Forelimb muscle (tissue), 1 donor: Measurements from ENCODE around the gene LDAH. TPM values are rescaled to one million over a fixed set of nuclear protein-coding genes. Genes with fewer than 3 reads are reported as not detected.

ENCODE experiments used
- DNase-seq: peaks from one replicate; pipeline ENCODE4 v3.0.0-alpha.2; 2013; ENCODE audit warnings: low read depth
- polyA plus RNA-seq: library from polyadenylated mRNA; unstranded; fragments of 120-200 nt; gene quantifications from one replicate; pipeline ENCODE4 v1.2.1, GENCODE V29; 2013; ENCODE audit not compliant: insufficient read length

Gene LDAH
- polyA plus RNA-seq, 1 donor: 10.1 TPM

DNA sequence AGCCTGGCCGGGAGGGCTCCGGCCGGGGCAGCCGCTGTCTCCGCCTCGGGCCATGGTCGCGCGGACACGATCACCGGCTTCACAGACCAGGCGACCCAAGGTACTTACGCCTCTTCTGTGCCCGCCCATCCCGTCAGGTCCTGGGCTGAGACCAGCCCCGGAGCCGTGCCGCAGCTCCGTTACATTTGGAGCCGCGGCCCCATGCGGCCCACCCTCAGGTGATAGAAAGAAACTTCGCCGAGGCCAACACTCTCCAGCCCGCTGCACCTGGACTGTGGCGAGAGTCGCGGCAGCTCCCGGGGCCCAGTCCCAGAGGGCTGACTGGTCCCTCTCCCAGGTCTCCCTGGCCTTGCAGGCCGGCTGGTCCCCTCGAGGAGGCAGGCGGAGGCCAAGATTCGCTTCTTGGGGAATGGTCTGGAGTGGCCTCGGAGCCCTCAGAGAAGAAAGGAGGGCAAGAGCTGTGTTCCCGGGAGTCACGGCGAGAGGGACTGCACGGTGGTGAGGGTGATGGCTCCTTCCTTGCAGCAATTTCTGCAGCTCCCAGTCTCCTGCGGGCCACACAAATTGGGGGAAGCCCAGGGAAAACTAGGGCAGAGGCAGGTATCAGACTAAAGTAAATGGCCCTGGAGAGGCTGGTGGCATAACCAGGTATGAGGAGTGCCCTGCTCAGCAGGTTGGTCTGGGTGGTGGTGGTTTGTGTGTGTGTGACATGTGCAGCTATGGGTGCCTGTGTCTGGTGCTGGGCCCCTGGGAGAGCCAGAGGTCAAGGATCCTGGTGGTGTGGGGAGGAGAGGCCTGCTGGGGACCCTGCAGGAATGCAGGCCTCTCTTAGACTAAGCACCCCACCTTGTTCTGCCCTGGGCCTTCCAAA is 155.1 kb downstream of the LDAH start:
- DNase-seq: no peak

DNA sequence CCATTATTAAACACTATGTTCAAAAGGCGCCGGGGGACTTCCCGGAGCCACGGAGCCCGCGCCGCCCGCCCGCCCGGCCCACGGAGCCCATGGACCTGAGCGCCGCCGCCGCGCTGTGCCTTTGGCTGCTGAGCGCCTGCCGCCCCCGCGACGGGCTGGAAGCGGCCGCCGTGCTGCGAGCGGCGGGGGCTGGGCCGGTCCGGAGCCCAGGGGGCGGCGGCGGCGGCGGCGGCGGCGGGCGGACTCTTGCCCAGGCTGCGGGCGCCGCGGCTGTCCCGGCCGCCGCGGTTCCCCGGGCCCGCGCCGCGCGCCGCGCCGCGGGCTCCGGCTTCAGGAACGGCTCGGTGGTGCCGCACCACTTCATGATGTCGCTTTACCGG is 155.8 kb downstream of the LDAH start:
- DNase-seq: no peak

DNA sequence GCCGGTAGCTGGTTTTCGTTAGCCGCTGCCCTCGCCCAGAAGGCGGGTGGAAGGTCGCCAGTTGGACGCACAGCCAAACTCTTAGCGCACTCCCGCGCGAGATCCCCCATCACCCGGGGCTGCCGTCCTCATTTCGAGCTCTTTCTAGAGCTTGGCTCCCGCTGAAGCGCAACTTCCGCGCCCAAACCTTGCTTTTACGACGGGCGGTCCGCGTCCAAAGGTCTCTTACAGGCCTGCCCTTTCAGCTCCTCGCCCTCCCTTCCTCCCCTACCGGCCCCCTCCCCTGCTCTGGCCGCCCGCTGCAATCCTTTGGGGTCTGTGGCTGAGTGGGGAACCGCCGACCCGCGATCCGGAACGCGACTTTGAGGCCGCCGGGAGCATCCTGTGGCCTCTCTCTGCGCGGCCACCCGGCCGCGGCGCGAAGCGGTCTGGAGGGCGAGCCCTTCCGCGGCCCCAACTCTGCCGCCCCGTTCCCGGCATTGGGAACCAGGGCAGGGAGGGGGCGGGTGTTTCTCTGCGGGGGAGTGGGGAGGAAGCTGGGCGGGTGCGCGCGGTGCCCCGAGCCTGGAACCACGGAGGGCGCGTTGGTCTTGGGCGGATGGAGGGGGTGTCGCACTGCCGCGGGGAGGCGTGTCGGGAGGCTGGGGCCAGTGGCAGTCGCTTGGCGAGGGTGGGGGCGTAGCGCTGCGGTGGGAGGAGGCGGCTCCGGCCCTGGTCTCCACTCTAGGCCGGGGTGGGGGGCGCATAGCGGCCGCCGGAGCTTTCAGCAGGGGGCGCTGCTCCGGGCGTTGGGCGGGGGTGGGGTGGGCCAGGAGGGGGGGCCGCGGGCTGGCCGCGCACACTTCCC is 156.4 kb downstream of the LDAH start, which contains the start of gene GDF7:
Gene GDF7 (plus strand): TSS at position 841 of the 847 bp plus-strand sequence. CDS start 96 bp downstream, outside the sequence.
- no peak for DNase-seq

DNA sequence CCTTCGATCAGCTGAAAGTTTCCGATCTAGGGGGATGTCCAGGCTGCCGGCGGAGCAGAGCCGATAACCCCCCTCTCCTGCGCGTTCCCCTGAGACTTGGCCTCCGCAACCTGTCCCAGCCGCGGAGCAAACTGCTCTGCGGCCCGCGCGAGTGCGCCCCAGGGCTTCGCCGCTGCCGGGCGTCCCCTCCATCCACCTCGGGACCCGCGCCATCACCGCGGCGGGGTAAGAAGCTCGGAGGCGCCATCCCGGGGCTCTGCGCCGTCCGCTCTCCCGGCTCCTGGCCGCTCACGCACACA is 156.9 kb downstream of the LDAH start:
- DNase-seq: no peak

DNA sequence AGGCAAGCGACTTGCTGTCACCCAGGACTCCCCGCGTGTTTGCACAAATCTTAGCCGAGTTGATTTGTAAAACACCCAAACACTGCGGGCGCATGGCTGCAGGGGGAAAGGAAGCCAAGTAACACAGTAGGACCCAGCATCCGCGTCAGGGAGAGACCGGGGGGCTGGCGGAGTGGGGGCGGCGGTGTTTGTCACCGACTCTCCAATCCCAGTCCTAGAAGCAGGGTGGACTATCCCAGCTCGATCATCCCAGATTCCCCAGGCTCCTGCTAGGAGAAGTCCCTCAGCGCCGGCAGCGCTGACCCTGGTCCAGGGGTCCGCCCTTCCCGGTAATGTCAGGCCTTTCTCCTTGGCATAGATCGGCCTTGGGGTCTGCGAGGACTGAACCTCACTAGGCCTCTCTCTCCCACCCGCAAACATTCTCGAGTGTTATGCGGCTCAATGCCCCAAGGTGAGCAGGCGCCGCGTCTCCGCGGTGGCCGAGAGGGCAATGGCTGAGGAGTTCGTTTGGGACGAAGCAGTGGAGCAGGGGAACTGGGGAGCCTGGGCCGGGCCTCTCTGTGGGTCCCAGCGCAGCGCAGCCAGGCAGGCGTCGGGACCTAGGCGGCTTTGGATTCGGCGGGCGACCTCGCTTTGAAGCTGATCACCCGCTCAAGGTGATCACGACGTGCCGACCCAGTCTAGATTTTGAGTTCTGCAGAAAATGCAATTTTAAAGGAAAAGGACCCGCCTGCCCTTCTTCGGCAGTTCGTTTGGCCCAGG is 157.5 kb downstream of the LDAH start:
- DNase-seq: no peak

DNA sequence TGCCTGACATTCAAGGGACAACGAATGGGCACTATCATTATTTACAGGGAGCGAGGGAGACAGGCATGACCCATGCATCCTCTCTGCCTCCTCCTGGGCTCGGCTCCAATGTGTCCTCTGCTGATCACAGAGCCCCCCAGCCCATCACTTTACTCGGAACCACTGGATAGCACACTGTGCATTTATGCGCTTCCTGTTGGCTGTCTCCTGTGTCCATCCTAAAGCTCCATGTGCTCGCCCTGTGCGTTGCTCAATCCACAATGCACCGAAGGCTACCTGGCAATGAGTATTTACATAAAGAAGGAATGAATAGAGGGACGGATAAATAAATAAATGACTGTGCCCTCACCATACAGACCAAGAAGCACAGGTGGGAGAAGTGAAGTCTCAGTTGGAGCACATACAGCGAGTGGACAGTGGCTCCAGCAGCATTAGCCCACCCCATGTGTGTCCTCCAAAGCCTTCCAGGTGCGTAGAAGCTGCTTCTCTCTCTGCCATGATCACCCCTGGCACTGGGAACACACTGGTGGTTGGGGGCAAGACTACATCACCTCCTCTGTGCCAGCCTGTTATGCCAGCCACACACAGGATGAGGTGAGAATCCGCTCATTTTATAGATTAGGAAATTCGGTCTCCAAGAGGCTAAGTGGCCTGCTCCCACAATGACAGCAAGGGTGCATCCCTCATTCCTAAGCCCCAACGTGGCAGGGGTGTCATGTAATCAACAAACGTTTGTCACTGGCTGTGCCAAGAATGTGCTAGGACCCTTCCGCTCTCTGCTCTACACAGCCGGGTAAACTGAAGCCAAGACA is 158.3 kb downstream of the LDAH start:
- no peak for DNase-seq

DNA sequence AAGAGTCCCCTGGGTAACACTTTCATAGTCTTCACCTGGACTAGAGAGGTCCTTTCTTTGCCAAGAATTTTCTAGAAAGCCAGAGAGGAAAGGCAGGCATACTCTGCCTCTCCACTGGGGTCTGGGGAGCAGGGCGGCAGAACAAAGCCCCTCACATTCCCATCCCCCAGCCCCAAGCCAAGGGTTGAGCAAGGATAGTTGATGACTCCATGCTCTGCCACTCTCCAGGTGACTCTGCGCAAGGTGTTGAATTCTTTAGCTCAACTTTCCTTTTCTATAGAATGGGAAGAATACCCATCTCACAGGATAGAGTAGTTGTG is 158.9 kb downstream of the LDAH start:
- no peak for DNase-seq

DNA sequence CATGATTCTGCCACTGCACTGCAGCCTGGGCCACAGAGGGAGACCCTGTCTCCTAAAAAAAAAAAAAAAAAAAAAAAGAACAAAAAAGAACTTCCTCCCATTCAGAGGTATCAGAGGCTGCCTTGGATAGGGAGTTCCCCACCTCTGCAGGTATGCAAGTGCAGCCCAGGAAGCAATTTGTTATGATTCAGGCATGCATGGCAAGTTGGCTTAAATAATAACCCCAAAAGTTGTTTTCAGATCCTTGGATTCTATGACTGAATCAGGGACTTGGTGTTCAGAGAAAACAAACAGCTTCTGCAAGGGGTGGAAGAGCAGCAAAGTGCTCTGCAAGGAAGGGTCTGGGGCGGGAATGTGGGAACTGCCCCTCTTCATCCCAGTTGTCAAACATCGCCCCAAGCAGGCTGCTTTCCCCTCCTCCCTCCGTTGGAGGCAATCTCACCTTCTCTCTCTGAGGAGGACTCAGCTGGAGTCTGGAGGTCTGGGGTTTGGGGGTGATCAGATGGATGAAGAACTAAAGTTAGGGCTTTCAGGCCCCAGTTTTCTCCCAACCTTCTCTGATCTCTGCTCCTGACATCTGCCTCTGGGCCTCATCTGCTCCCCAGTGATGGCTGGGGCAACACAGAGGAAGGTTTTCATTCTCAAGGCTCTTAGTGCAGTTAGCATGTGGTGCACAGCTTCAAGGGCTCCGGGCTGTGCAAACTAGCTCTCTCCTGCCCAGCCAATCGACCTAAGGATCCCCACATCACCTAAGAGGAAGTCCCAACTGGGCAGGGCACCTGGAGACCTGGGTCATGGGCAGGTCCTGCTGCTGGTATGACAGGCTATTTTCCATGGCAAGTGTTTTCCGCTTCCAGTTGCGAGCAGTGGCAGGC is 159.5 kb downstream of the LDAH start:
- no peak for DNase-seq

DNA sequence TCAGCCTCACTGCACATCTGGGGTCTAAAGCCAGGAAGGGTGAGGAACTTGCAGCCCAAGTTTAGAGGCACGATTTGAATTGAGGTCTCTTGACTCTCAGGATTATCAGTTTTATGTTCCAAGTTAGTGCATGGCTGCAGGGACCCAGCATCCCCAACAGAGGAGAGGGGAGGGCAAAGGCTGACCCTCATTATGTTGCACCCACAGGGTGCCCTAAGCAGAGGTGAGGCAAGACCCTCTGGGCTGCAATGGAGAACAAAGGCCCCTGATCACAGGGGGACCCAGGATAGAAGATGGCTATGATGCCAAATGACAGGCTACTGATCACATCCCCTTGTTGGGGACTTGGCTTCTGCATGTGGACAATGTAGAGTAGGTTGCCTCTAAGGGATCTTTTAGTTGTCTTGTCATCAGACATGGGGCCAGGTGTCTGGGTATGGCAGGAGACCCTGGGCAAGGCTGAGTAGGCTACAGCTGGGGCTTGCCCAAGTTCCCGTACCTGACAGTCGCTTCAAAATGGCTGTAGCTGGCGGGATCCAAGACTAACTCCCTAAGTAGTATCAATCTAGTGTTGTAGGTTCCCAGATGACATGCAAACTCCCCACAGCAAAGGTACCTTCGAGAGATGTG is 160.5 kb downstream of the LDAH start:
- DNase-seq: no peak

DNA sequence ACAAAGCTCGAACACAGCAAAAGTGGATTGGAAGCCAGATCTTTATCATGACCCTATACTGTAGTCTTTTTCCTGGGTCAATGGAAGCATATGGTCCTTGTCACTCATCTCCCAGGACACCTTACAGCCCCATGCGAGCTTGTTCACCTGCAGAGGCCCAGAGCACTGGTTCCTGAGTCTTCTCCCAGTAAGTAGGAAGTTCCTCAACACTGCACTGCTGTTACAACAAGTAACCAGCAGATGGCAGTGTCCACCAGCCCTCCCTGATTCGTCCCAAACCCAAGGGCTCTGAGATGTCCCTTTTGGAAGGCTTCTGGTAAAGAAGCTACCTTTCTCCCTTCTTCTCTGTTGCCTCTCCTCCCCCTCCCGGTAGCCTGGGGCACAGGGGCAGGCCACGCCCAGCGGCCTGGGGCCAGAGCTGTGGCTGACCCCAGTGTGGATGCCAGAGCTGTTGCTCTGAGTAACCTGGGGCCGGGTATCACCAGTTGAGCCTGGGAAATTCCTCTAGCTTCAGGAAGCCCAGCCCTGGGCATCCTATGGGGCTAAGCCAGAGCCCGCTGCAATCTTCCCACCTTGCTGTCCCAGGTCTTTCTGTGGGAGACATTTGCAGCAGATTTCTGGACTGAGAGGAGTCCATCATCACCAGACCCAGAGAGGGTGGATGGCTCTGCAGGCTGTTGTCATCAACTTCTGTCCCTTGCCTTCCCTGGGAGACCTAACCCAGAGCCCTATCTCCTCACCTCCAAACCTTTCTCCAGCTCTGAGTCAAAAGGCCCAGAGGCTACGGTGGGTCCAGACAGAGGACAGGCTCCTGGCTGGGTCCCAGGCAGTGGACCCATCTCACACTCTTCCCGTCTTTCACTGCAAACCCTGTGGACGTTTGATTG is 161.2 kb downstream of the LDAH start:
- DNase-seq: no peak

DNA sequence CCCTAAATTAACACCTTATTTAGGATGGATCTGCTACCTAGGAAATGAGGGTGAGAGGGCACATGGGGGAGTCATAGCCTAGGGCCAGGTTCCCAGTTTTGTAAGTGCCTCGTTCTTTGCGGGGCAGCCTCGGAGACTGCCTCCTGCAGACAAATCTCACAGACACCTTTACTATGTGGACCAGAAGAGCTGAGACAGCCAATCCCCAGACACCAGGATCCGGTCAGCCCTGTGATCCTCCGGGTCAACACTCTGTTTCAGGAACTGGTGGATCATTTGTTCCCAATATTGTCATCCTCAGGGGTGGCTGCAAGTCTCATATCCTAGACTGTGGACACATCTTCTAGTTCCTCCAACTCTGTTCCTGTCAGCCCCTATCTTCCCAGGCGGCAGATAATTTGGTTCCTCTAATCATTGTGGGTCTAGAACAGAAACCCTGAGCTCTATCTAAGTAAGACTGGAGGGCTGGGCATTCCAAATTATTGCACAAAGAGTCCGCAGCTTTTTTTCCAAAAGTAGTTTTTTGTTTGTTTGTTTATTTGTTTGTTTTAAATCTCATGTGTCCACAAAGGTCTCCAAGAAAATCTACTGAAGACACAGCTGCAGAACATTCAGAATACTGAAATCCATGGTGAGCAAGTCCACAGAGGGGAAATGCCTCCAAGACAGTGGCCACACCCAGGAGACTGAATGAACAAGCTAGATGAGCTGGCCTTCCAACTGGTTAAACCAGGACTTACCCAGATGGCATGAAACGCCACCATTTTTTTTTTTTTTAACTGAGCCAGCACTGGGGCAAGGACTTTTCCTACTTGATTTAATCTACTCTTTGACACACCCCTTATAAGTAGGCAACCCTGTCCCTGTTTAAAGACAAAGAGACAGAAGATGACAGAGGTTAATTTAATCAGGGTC is 162.1 kb downstream of the LDAH start:
- DNase-seq: no peak

DNA sequence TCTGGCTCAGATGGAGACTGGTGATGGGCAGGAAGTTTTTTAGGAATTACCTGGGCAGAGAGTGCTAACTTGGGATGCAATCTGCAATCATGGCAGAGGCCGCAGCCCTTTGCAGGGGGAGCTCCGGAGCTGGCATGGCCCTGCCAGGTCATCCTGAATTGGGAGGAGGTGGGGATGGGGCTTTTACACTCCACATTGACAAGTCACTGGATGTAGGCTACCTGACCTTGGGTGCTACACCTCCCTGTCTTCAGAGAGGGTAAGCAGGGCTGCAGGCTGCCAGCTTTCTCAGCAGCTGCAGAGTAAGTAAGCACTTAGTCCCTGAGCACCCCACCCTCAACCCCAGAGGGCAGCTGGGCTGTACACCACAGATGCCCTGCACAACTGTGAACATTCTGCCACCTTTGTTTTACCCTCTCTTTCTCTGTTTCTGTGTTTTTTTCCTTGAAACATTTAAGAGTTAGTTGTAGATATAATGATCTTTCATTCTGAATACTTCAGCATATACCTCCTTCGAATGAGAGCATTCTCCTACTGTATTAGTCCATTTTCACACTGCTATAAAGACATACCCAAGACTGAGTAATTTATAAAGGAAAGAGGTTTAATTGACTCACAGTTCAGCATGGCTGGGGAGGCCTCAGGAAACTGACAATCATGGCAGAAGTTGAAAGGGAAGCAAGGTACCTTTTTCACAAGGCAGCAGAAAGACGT is 165.2 kb downstream of the LDAH start:
- no peak for DNase-seq

DNA sequence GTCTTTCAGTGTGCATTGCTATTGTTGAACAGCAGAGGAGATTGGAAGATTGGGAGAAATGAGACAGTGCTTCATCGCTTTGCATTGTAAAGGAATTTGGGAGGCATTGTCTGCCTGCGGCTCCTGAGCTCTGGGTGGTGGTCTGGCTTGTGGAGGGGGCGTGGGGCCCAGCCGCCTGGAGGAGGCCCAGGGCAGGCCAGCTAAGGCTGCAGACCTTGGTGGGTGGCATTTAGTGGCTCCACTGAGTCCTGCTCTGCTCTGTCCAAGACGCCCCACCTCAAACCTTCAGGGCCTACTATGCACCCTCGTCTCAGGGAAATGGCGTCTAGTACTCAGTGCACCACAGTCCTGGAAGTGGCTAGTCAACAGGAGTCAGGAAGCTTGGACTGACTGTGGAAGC is 166.3 kb downstream of the LDAH start:
- no peak for DNase-seq

DNA sequence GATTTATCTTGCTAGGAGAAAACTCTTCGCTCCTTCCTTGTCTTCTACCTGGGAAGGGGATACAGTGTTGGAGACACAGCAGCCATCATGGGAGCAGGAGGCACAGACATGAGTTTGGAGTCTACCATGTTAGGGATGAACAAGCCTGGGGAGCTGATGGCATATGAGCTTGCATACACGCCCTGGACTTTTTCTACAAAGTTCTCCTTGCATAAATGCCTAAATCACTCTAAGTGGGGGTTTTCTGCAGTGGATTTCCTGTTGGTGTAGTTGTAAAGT is 168.4 kb downstream of the LDAH start:
- no peak for DNase-seq

DNA sequence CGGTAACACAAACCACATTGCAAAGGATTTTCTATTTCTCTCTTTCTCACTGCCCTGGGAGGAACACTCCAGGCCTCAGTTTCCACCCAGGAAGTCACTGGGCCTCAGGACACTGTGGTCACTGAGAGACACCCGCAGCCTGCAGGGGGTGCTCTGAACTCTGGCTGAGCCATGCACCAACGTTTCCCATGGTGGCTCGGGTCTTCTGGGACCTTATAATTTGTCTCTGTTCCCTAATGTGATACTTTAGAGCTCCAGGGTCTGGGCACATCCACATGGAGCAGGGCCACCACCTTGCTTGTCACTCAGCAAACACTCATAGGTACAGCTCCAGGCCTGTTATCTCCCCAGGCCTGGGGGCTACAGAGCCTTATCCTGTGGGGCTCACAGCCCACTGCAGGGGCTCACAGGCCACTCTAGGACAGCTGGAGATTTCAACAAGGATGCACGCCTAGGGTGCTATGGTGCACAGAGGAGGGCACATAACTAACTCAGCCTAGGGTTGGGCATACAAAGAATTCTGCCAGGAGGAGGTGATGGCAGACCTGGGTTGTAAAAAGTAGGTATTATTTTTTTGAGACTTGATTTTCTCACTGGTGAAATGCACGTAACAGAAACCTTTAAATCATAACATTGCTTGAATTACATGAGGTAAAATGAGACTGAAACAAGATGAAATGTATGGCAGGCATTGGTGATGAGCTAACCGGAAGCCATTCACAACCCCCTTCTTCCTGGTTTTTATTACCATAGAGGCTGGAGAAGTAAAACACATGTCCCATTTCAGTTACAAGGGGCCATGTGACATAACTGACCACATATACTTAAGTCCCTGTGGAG is 169.0 kb downstream of the LDAH start:
- DNase-seq: no peak
